Astrocyte of the cerebellum (primary cell): ENCODE measurements around the gene CXorf65.

ENCODE experiments used
- DNase-seq: peaks from one replicate; pipeline ENCODE4 v3.0.0-alpha.2; 2011; ENCODE audit warnings: low read depth
- H3K4me3 ChIP-seq: 2 replicates; pipeline ENCODE4 v1.5.1; 2011; ENCODE audit warnings: mild to moderate bottlenecking, low read depth, low read length, moderate library complexity
- in situ Hi-C: cut with HindIII; loops from 2 replicates; pipeline ENCODE4 v1.10.0; 2017; ENCODE audit warnings: low sequenced_read_pairs
- TF ChIP-seq, protein P1 (sequence below): IDR thresholded peaks from 2 replicates; pipeline ENCODE4 v1.5.1; 2012; ENCODE audit warnings: low read length, low read depth, moderate library complexity, mild to moderate bottlenecking; ENCODE audit errors: missing control alignments

The CXorf65 gene

DNA sequence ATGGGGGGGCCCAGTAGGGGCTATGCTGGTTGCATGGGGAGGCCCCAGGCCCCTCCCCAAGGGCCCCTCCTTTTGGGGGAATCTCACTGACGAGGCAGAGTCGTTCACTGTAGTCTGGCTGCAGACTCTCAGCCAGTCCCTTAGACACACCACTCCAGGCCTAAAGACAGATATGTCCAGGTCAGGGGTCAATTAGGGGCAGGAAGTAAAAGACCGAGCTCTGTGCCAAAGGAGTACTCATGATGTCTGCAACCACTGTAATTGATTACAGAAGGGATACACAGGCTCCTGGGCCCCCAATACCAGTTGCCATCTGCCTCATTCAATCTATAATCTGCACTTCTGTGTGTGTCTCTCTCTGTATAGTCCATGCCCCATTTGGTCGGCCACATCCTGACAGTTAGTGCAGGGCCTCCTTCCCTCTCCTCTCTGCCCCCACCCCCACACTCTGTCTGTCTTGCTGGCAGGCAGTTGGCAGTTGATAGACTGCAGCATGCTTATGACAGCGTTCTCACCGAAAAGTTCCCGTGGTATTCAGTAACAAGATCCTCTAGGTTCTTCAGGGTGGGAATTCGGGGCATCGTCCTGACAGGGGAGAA, 1.3 kb upstream of the CXorf65 start:
- no peak overlapping the region for H3K4me3 ChIP-seq
- in situ Hi-C loops = no loop called here

DNA sequence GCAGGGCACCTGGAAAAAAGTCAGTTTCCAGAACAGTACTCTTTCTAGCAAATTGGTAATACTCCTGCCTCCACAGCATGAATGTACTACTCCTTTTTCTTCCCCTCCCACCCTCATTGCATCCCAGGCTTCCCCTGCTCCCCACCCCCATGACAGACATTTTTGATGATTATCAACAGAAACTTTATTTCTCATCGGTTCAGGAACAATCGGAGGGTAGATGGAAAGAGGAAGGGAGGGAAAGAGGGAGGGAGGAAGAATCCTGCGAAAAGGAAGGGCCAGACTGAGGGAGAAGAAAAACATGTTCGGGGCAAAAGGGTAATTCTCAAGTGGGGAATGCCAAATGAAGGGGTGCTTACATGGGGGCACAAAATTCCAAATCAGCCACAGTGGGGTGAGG, 705 bp upstream of the CXorf65 start:
- in situ Hi-C loops = no loop called here
- TF ChIP-seq, protein P1, sequence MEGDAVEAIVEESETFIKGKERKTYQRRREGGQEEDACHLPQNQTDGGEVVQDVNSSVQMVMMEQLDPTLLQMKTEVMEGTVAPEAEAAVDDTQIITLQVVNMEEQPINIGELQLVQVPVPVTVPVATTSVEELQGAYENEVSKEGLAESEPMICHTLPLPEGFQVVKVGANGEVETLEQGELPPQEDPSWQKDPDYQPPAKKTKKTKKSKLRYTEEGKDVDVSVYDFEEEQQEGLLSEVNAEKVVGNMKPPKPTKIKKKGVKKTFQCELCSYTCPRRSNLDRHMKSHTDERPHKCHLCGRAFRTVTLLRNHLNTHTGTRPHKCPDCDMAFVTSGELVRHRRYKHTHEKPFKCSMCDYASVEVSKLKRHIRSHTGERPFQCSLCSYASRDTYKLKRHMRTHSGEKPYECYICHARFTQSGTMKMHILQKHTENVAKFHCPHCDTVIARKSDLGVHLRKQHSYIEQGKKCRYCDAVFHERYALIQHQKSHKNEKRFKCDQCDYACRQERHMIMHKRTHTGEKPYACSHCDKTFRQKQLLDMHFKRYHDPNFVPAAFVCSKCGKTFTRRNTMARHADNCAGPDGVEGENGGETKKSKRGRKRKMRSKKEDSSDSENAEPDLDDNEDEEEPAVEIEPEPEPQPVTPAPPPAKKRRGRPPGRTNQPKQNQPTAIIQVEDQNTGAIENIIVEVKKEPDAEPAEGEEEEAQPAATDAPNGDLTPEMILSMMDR = no peak
- DNase-seq = no peak
- H3K4me3 ChIP-seq = no peak overlapping the region

More for the DNA sequence above, 1.3 kb upstream of the CXorf65 start:
- DNase-seq = no peak
- TF ChIP-seq, protein P1 = no peak

GRCh38 chrX:71105628-71106027, 912 bp downstream of the CXorf65 start:
- in situ Hi-C loops = no loop called here
- no peak for DNase-seq
- H3K4me3 ChIP-seq = no peak overlapping the region
- TF ChIP-seq, protein P1 = no peak

- in situ Hi-C loops = no loop called here
- TF ChIP-seq, protein P1 = no peak
- no peak overlapping the region for H3K4me3 ChIP-seq
- no peak for DNase-seq
These were observed 3.2 kb downstream of the CXorf65 start for GRCh38 chrX:71103110-71103983.

GRCh38 chrX:71102292-71102691, 4.2 kb downstream of the CXorf65 start:
- in situ Hi-C loops = no loop called here
- TF ChIP-seq, protein P1 = no peak
- H3K4me3 ChIP-seq = no peak overlapping the region
- no peak for DNase-seq

DNA sequence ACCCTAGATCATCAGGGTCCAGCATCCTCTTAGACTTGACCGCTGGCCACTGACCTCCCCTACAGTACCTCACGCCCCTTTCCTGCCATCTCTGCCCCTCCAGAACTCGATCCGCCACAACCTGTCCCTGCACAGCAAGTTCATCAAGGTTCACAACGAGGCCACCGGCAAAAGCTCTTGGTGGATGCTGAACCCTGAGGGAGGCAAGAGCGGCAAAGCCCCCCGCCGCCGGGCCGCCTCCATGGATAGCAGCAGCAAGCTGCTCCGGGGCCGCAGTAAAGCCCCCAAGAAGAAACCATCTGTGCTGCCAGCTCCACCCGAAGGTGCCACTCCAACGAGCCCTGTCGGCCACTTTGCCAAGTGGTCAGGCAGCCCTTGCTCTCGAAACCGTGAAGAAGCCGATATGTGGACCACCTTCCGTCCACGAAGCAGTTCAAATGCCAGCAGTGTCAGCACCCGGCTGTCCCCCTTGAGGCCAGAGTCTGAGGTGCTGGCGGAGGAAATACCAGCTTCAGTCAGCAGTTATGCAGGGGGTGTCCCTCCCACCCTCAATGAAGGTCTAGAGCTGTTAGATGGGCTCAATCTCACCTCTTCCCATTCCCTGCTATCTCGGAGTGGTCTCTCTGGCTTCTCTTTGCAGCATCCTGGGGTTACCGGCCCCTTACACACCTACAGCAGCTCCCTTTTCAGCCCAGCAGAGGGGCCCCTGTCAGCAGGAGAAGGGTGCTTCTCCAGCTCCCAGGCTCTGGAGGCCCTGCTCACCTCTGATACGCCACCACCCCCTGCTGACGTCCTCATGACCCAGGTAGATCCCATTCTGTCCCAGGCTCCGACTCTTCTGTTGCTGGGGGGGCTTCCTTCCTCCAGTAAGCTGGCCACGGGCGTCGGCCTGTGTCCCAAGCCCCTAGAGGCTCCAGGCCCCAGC, 5.7 kb downstream of the CXorf65 start:
- in situ Hi-C loops = no loop called here
- TF ChIP-seq, protein P1 = no peak
- no peak overlapping the region for H3K4me3 ChIP-seq
- DNase-seq = no peak
